HEK293 (cell line): ENCODE results near the gene PRR35.

Experiments
- CTCF ChIA-PET: fragments of 350-600 bp; formaldehyde crosslinking; extraction: SDS; loops from one replicate; lab custom pipeline; 2021; ENCODE audit warnings: antibody characterized with exemption; lab: Yijun Ruan, JAX
- POLR2A ChIA-PET: fragments of 300-600 bp; formaldehyde crosslinking; extraction: SDS; loops from one replicate; lab custom pipeline; 2020; ENCODE audit warnings: antibody characterized with exemption, inconsistent platforms; lab: Yijun Ruan, JAX
- H3K27ac ChIP-seq: fragments of 200-500 bp; sonication (Bioruptor generic); 2 replicates; pipeline ENCODE4 v1.5.1; 2014; ENCODE audit warnings: low read depth, low read length, control low read depth, inconsistent platforms; ENCODE audit errors: extremely low read depth
- H3K36me3 ChIP-seq, 2 experiments: fragments of 200-500 bp in 1 of 2; sonication (Bioruptor generic) in 1 of 2; 1 replicate in 1 of 2; 2 replicates in 1 of 2; pipeline ENCODE4 v1.5.1; 2014 to 2017; ENCODE audit warnings: inconsistent platforms in 2 of 2, low read length in 2 of 2; ENCODE audit not compliant: control insufficient read depth in 2 of 2, insufficient read depth in 1 of 2
- H3K4me1 ChIP-seq: fragments of 200-500 bp; sonication (Bioruptor generic); 2 replicates; pipeline ENCODE4 v1.5.1; 2014; ENCODE audit warnings: mild to moderate bottlenecking, low read length, inconsistent platforms; ENCODE audit not compliant: control insufficient read depth, insufficient read depth
- H3K4me3 ChIP-seq: 2 replicates; pipeline ENCODE4 v1.5.1; 2011; ENCODE audit warnings: low read depth, mild to moderate bottlenecking, control low read depth, low read length, moderate library complexity
- H3K9me3 ChIP-seq: fragments of 200-500 bp; sonication (Bioruptor generic); 2 replicates; pipeline ENCODE4 v1.5.1; 2014; ENCODE audit warnings: low read depth, low read length, inconsistent platforms; ENCODE audit not compliant: control insufficient read depth, insufficient read depth
- GLI4 ChIP-seq: fragments of 450-650 bp; formaldehyde crosslinking; IDR thresholded peaks from 2 replicates; pipeline ENCODE4 v1.5.1; 2016; ENCODE audit warnings: missing biosample characterization, missing genetic modification characterization
- GLIS1 ChIP-seq: fragments of 450-650 bp; formaldehyde crosslinking; IDR thresholded peaks from 2 replicates; pipeline ENCODE4 v1.5.1; 2016; ENCODE audit warnings: missing biosample characterization, missing genetic modification characterization
- GLIS2 ChIP-seq: fragments of 450-650 bp; formaldehyde crosslinking; IDR thresholded peaks from 2 replicates; pipeline ENCODE4 v1.5.1; 2016; ENCODE audit warnings: missing biosample characterization, missing genetic modification characterization
- KLF1 ChIP-seq: fragments of 450-650 bp; formaldehyde crosslinking; IDR thresholded peaks from 2 replicates; pipeline ENCODE4 v1.5.1; 2016; ENCODE audit warnings: missing biosample characterization, missing genetic modification characterization
- KLF9 ChIP-seq: fragments of 450-650 bp; formaldehyde crosslinking; IDR thresholded peaks from 2 replicates; pipeline ENCODE4 v1.5.1; 2016; ENCODE audit warnings: missing biosample characterization, missing genetic modification characterization, low read depth
- TRIM28 ChIP-seq: IDR thresholded peaks from 2 replicates; pipeline ENCODE4 v1.6.1; 2011; ENCODE audit warnings: low read length, control low read depth, borderline replicate concordance
- ZBTB48 ChIP-seq: fragments of 450-650 bp; formaldehyde crosslinking; IDR thresholded peaks from 2 replicates; pipeline ENCODE4 v1.5.1; 2016; ENCODE audit warnings: missing biosample characterization, missing genetic modification characterization
- ZIC2 ChIP-seq: fragments of 450-650 bp; formaldehyde crosslinking; IDR thresholded peaks from 2 replicates; pipeline ENCODE4 v1.5.1; 2016; ENCODE audit warnings: missing biosample characterization, missing genetic modification characterization
- ZNF121 ChIP-seq: fragments of 450-650 bp; formaldehyde crosslinking; IDR thresholded peaks from 2 replicates; pipeline ENCODE4 v1.5.1; 2016; ENCODE audit warnings: missing biosample characterization, missing genetic modification characterization
- ZNF133 ChIP-seq: fragments of 450-650 bp; formaldehyde crosslinking; IDR thresholded peaks from 2 replicates; pipeline ENCODE4 v1.5.1; 2016; ENCODE audit warnings: missing biosample characterization, missing genetic modification characterization
- ZNF19 ChIP-seq: fragments of 450-650 bp; formaldehyde crosslinking; IDR thresholded peaks from 2 replicates; pipeline ENCODE4; 2016; ENCODE audit warnings: missing biosample characterization, missing genetic modification characterization, low read depth
- ZNF214 ChIP-seq: fragments of 450-650 bp; formaldehyde crosslinking; IDR thresholded peaks from 2 replicates; pipeline ENCODE4 v1.5.1; 2017; ENCODE audit warnings: missing biosample characterization, mild to moderate bottlenecking, missing genetic modification characterization, borderline replicate concordance
- ZNF223 ChIP-seq: fragments of 450-650 bp; formaldehyde crosslinking; IDR thresholded peaks from 2 replicates; pipeline ENCODE4 v1.5.1; 2016; ENCODE audit warnings: missing biosample characterization, missing genetic modification characterization
- ZNF335 ChIP-seq: fragments of 450-650 bp; formaldehyde crosslinking; conservative IDR thresholded peaks from 2 replicates; pipeline ENCODE4 v1.5.1; 2016; ENCODE audit warnings: missing biosample characterization, missing genetic modification characterization
- ZNF501 ChIP-seq: fragments of 450-650 bp; formaldehyde crosslinking; IDR thresholded peaks from 2 replicates; pipeline ENCODE4 v1.5.1; 2016; ENCODE audit warnings: missing biosample characterization, missing genetic modification characterization
- ZNF518A ChIP-seq: fragments of 450-650 bp; formaldehyde crosslinking; conservative IDR thresholded peaks from 2 replicates; pipeline ENCODE4 v1.5.1; 2016; ENCODE audit warnings: low read depth, missing biosample characterization, missing genetic modification characterization
- ZNF561 ChIP-seq: fragments of 450-650 bp; IDR thresholded peaks from 2 replicates; pipeline ENCODE4 v1.5.1; 2018; ENCODE audit warnings: missing biosample characterization, missing genetic modification characterization, borderline replicate concordance
- ZNF658 ChIP-seq: fragments of 450-650 bp; formaldehyde crosslinking; IDR thresholded peaks from 2 replicates; pipeline ENCODE4; 2016; ENCODE audit warnings: missing biosample characterization, missing genetic modification characterization
- ZNF677 ChIP-seq: fragments of 450-650 bp; IDR thresholded peaks from 2 replicates; pipeline ENCODE4 v1.5.0; 2018; ENCODE audit warnings: missing biosample characterization, mild to moderate bottlenecking, missing genetic modification characterization, moderate library complexity
- ZNF792 ChIP-seq: fragments of 450-650 bp; formaldehyde crosslinking; IDR thresholded peaks from 2 replicates; pipeline ENCODE4 v1.5.1; 2016; ENCODE audit warnings: missing biosample characterization, missing genetic modification characterization
- TF ChIP-seq, protein P1 (sequence below): fragments of 450-650 bp; formaldehyde crosslinking; IDR thresholded peaks from 2 replicates; pipeline ENCODE4 v1.5.1; 2016; ENCODE audit warnings: missing biosample characterization, missing genetic modification characterization

The PRR35 gene

DNA sequence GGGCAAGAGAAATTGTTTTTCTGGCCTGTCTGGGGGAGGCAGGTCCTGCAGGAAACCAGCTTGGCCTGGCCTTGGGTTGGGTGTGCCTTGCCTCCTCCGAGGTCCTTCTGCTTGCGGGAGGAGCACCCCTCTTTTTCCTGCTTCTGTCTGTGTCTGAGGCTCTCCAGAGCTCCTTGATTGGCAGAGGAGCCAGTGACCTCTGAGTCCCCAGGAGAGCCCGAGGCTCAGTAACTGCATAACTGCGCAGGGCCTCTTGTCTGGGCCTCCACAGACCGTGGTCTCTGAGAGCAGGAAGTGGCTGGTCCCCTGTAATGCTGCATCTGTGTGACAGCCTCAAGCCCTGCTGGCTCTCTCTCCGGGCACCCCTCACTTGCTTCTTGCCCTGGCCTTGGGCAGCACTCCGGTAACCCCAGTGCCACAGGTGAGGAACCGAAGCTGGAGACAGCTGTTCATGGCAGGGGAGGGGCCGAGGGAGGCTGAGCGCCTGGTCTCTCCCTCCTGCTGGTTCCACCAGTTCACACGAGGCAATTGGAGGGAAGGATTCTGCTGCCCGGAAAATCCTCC lies 31.1 kb upstream of the PRR35 start (continued):
- TF ChIP-seq ZNF677 (tag by site-specific recombination) (no peak), ZNF121 (tag by site-specific recombination) (no peak), ZNF223 (no peak), KLF9 (no peak), ZNF214 (tag by site-specific recombination) (no peak), GLI4 (no peak), ZNF19 (tag by site-specific recombination) (no peak), ZBTB48 (tag by site-specific recombination) (no peak), ZNF335 (tag by site-specific recombination) (no peak), ZIC2 (peak; percentile 70), ZNF561 (no peak)
- TF ChIP-seq, protein P1, sequence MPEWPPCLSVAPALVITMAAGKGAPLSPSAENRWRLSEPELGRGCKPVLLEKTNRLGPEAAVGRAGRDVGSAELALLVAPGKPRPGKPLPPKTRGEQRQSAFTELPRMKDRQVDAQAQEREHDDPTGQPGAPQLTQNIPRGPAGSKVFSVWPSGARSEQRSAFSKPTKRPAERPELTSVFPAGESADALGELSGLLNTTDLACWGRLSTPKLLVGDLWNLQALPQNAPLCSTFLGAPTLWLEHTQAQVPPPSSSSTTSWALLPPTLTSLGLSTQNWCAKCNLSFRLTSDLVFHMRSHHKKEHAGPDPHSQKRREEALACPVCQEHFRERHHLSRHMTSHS (tag by site-specific recombination): no peak

- ChIA-PET POLR2A (no interaction called here), CTCF (interaction anchor here (0.6 kb wide), 1 partner anchor 129 kb away, joined by 4 read pairs; no protein-coding TSS in a partner anchor)
- H3K9me3 ChIP-seq: no peaks in the 10 kb centered on the region
- H3K36me3 ChIP-seq: peaks cover 0 to 26% of the 10 kb centered on the region in 2 experiments; a peak in 2 of 3 replicates
- H3K27ac ChIP-seq: no peak overlapping the region
- H3K4me1 ChIP-seq: peaks cover 8% of the 10 kb centered on the region
- TF ChIP-seq ZIC2 (0 out of 2 replicates have a peak, but pooled peaks have one; percentile 14), KLF1 (tag by site-specific recombination) (peak; percentile 90), GLIS1 (tag by site-specific recombination) (peak; percentile 20; the same call in 1 of the 2 replicates), ZNF501 (tag by site-specific recombination) (no peak), ZNF658 (tag by site-specific recombination) (no peak), GLIS2 (tag by site-specific recombination) (peak; percentile 41)
- H3K4me3 ChIP-seq: no peak overlapping the region
Observed at GRCh38 chr16:530111-530817, 29.9 kb upstream of the PRR35 start.

DNA sequence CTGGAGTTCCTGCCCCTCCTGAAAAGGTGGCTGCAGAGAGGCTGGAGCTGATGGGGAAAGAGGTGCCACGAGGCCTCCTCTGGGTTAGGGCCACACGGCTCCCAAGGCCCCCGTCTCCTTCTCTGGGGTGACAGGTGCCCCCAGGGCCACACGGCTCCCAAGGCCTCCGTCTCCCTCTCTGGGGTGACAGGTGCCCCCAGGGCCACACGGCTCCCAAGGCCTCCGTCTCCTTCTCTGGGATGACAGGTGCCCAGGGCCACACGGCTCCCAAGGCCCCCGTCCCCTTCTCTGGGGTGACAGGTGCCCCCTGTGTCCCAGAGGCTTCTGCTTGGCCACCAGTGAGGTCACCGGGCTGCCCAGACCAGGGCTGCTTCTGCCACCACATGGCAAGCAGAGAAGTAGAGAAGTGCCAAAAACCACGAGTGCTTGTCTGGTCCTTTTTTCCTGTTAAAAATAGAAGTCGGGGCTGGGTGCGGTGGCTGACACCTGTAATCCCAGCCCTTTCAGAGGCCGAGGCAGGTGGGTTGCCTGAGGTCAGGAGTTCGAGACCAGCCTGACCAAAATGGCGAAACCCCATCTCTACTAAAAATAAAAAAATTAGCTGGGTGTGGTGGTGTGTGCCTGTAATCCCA lies 28.6 kb upstream of the PRR35 start:
- H3K36me3 ChIP-seq: peaks cover 0 to 29% of the 10 kb centered on the region in 2 experiments; a peak in 2 of 3 replicates
- H3K4me1 ChIP-seq: peaks cover 8% of the 10 kb centered on the region
- ChIA-PET CTCF (interaction anchor here (0.9 kb wide), 1 partner anchor 181 kb away, joined by 3 read pairs; no protein-coding TSS in a partner anchor), POLR2A (interaction anchor here (0.6 kb wide), 1 partner anchor 11 kb away, joined by 3 read pairs; no protein-coding TSS in a partner anchor)
- no peak overlapping the region for H3K27ac ChIP-seq
- no peak overlapping the region for H3K4me3 ChIP-seq
- no peaks in the 10 kb centered on the region for H3K9me3 ChIP-seq
- TF ChIP-seq ZNF133 (tag by site-specific recombination) (no peak), ZNF792 (no peak), TRIM28 (no peak), ZNF518A (tag by site-specific recombination) (no peak)
